Measurements from ENCODE around the gene ZNF609.

Gene ZNF609

DNA sequence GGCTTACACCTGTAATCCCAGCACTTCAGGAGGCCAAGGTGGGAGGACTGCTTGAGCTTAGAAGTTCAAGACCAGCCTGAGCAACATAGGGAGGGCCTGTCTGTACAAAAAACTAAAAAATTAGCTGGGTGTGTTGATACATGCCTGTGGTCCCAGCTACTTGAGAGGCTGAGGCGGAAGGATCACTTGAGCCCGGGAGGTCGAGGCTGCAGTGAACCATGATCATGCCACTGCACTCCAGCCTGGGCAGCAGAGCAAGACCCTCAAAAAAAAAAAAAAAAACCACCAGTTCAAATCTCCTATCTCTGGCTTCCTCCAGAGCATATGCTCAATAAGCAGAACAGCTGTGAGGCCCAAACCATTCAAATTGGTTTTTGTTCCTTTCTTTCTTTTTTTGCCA is 53.4 kb downstream of the ZNF609 start:
- Histone ChIP-seq H3K27ac (ENCODE audit: low read depth, low read length) (no peak overlapping the region), H3K4me1 (ENCODE audit: insufficient read depth, low read length) (peaks cover 9% of the 10 kb centered on the region), H3K9ac (ENCODE audit: low read length) (no peak overlapping the region), H3K36me3 (ENCODE audit: insufficient read depth, low read length) (no peaks in the 10 kb centered on the region), H3K27me3 (ENCODE audit: control insufficient read depth in 1 of 2, insufficient read depth in 2 of 2, low read length in 2 of 2) (no peaks in the 10 kb centered on the region), H3K9me3 (ENCODE audit: low read length) (no peaks in the 10 kb centered on the region), H3K4me3 (ENCODE audit: low read depth in 1 of 2, low read length in 2 of 2) (no peak overlapping the region)

- no peaks in the 10 kb centered on the region for H3K27me3 ChIP-seq (ENCODE audit: control insufficient read depth in 1 of 2, insufficient read depth in 2 of 2, low read length in 2 of 2)
- no peak overlapping the region for H3K27ac ChIP-seq (ENCODE audit: low read depth, low read length)
- H3K4me1 ChIP-seq (ENCODE audit: insufficient read depth, low read length), result no peaks in the 10 kb centered on the region
- H3K9ac ChIP-seq (ENCODE audit: low read length), result no peak overlapping the region
- no peaks in the 10 kb centered on the region for H3K9me3 ChIP-seq (ENCODE audit: low read length)
- H3K36me3 ChIP-seq (ENCODE audit: insufficient read depth, low read length), result no peaks in the 10 kb centered on the region
- H3K4me3 ChIP-seq (ENCODE audit: low read depth in 1 of 2, low read length in 2 of 2), result no peak overlapping the region
Observed at GRCh38 chr15:64515196-64515595, 54.8 kb downstream of the ZNF609 start.

GRCh38 chr15:64515825-64516224 is 55.4 kb downstream of the ZNF609 start:
- H3K27ac ChIP-seq (ENCODE audit: low read depth, low read length), result no peak overlapping the region
- no peak overlapping the region for H3K9ac ChIP-seq (ENCODE audit: low read length)
- H3K9me3 ChIP-seq (ENCODE audit: low read length), result no peaks in the 10 kb centered on the region
- no peaks in the 10 kb centered on the region for H3K36me3 ChIP-seq (ENCODE audit: insufficient read depth, low read length)
- peaks cover 2% of the 10 kb centered on the region for H3K4me1 ChIP-seq (ENCODE audit: insufficient read depth, low read length)
- H3K4me3 ChIP-seq (ENCODE audit: low read depth in 1 of 2, low read length in 2 of 2), result no peak overlapping the region
- no peaks in the 10 kb centered on the region for H3K27me3 ChIP-seq (ENCODE audit: control insufficient read depth in 1 of 2, insufficient read depth in 2 of 2, low read length in 2 of 2)

DNA sequence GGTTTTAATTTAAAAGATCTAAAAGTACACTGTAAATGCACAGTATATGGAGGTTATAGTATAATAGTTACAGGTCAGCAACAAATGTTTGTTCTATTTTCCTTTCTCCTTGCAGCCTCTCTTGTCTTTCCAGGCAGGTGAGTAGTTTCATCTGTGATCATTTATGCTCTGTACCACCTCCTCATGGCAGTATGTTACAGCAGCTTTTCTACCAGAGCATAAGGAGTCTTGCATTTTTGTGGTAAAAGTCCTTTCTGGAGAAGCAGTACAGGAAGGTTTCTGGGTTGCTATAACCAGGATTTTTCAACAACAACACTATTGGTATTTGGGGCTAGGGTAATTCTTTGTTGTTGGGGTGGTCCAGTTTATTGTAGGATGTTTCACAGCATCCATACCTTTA is 59.5 kb downstream of the ZNF609 start:
- Histone ChIP-seq H3K9ac (ENCODE audit: low read length) (no peak overlapping the region), H3K4me1 (ENCODE audit: insufficient read depth, low read length) (peaks cover 23% of the 10 kb centered on the region), H3K27ac (ENCODE audit: low read depth, low read length) (no peak overlapping the region)

GRCh38 chr15:64521201-64521600 is 60.8 kb downstream of the ZNF609 start:
- no peak overlapping the region for H3K27ac ChIP-seq (ENCODE audit: low read depth, low read length)
- no peak overlapping the region for H3K9ac ChIP-seq (ENCODE audit: low read length)
- no peaks in the 10 kb centered on the region for H3K9me3 ChIP-seq (ENCODE audit: low read length)
- H3K27me3 ChIP-seq (ENCODE audit: control insufficient read depth in 1 of 2, insufficient read depth in 2 of 2, low read length in 2 of 2), result no peaks in the 10 kb centered on the region
- H3K36me3 ChIP-seq (ENCODE audit: insufficient read depth, low read length), result no peaks in the 10 kb centered on the region
- H3K4me3 ChIP-seq (ENCODE audit: low read depth in 1 of 2, low read length in 2 of 2), result peak overlapping the region in 1 of 2 donors; percentile 16
- peaks cover 23% of the 10 kb centered on the region for H3K4me1 ChIP-seq (ENCODE audit: insufficient read depth, low read length)

More for the DNA sequence above, 59.5 kb downstream of the ZNF609 start:
- no peaks in the 10 kb centered on the region for H3K27me3 ChIP-seq (ENCODE audit: control insufficient read depth in 1 of 2, insufficient read depth in 2 of 2, low read length in 2 of 2)
- H3K4me3 ChIP-seq (ENCODE audit: low read depth in 1 of 2, low read length in 2 of 2), result no peak overlapping the region
- H3K36me3 ChIP-seq (ENCODE audit: insufficient read depth, low read length), result no peaks in the 10 kb centered on the region
- no peaks in the 10 kb centered on the region for H3K9me3 ChIP-seq (ENCODE audit: low read length)

GRCh38 chr15:64521726-64522164 is 61.4 kb downstream of the ZNF609 start:
- no peaks in the 10 kb centered on the region for H3K27me3 ChIP-seq (ENCODE audit: control insufficient read depth in 1 of 2, insufficient read depth in 2 of 2, low read length in 2 of 2)
- peaks cover 23% of the 10 kb centered on the region for H3K4me1 ChIP-seq (ENCODE audit: insufficient read depth, low read length)
- no peak overlapping the region for H3K4me3 ChIP-seq (ENCODE audit: low read depth in 1 of 2, low read length in 2 of 2)
- no peak overlapping the region for H3K27ac ChIP-seq (ENCODE audit: low read depth, low read length)
- H3K9ac ChIP-seq (ENCODE audit: low read length), result no peak overlapping the region
- H3K9me3 ChIP-seq (ENCODE audit: low read length), result no peaks in the 10 kb centered on the region
- no peaks in the 10 kb centered on the region for H3K36me3 ChIP-seq (ENCODE audit: insufficient read depth, low read length)

DNA sequence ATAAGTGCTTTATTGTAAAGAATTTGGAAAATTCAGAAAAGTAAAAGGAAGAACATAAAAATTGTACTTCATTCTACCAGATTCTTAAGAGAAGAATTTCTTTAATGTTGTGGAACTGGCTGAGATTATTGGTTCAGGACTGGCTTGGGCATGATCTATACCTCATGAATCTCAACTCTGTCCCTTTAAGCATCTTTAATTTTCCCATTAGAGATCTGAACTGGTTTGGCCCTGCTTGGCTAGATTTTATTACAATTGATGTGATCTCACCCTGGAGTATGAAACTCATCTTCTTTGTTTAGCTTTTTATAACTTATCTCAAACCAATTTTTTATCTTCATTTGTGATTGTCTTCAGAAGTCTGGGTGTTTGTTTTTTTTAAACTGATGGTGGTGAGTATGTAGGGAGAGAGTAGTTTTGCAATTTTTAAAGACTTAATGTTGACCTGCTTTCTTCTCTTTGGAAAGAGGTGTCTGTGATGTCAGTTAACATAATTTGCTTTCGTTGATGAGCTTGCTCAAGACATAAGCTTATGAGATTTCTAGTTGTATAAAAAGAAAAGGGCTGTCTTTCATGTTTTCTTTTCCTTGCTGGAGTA is 61.9 kb downstream of the ZNF609 start:
- H3K4me3 ChIP-seq (ENCODE audit: low read depth in 1 of 2, low read length in 2 of 2), result no peak overlapping the region
- no peak overlapping the region for H3K27ac ChIP-seq (ENCODE audit: low read depth, low read length)
- H3K36me3 ChIP-seq (ENCODE audit: insufficient read depth, low read length), result no peaks in the 10 kb centered on the region
- H3K27me3 ChIP-seq (ENCODE audit: control insufficient read depth in 1 of 2, insufficient read depth in 2 of 2, low read length in 2 of 2), result no peaks in the 10 kb centered on the region
- no peak overlapping the region for H3K9ac ChIP-seq (ENCODE audit: low read length)
- peaks cover 27% of the 10 kb centered on the region for H3K4me1 ChIP-seq (ENCODE audit: insufficient read depth, low read length)
- no peaks in the 10 kb centered on the region for H3K9me3 ChIP-seq (ENCODE audit: low read length)

- Histone ChIP-seq H3K36me3 (ENCODE audit: insufficient read depth, low read length) (no peaks in the 10 kb centered on the region), H3K27ac (ENCODE audit: low read depth, low read length) (no peak overlapping the region), H3K9ac (ENCODE audit: low read length) (no peak overlapping the region), H3K4me3 (ENCODE audit: low read depth in 1 of 2, low read length in 2 of 2) (no peak overlapping the region), H3K9me3 (ENCODE audit: low read length) (no peaks in the 10 kb centered on the region), H3K4me1 (ENCODE audit: insufficient read depth, low read length) (peaks cover 30% of the 10 kb centered on the region), H3K27me3 (ENCODE audit: control insufficient read depth in 1 of 2, insufficient read depth in 2 of 2, low read length in 2 of 2) (no peaks in the 10 kb centered on the region)
Observed at GRCh38 chr15:64523240-64523639, 62.9 kb downstream of the ZNF609 start.

- Histone ChIP-seq H3K4me1 (ENCODE audit: insufficient read depth, low read length) (peaks cover 30% of the 10 kb centered on the region), H3K27ac (ENCODE audit: low read depth, low read length) (no peak overlapping the region)
Observed at GRCh38 chr15:64524778-64525177, 64.4 kb downstream of the ZNF609 start.

GRCh38 chr15:64525828-64526530 is 65.6 kb downstream of the ZNF609 start:
- Histone ChIP-seq H3K9ac (ENCODE audit: low read length) (no peak overlapping the region), H3K4me3 (ENCODE audit: low read depth in 1 of 2, low read length in 2 of 2) (no peak overlapping the region), H3K27ac (ENCODE audit: low read depth, low read length) (no peak overlapping the region), H3K9me3 (ENCODE audit: low read length) (no peaks in the 10 kb centered on the region), H3K4me1 (ENCODE audit: insufficient read depth, low read length) (peaks cover 26% of the 10 kb centered on the region), H3K36me3 (ENCODE audit: insufficient read depth, low read length) (no peaks in the 10 kb centered on the region), H3K27me3 (ENCODE audit: control insufficient read depth in 1 of 2, insufficient read depth in 2 of 2, low read length in 2 of 2) (no peaks in the 10 kb centered on the region)

More at GRCh38 chr15:64524778-64525177, 64.4 kb downstream of the ZNF609 start:
- Histone ChIP-seq H3K27me3 (ENCODE audit: control insufficient read depth in 1 of 2, insufficient read depth in 2 of 2, low read length in 2 of 2) (no peaks in the 10 kb centered on the region), H3K9ac (ENCODE audit: low read length) (no peak overlapping the region), H3K36me3 (ENCODE audit: insufficient read depth, low read length) (no peaks in the 10 kb centered on the region), H3K4me3 (ENCODE audit: low read depth in 1 of 2, low read length in 2 of 2) (no peak overlapping the region), H3K9me3 (ENCODE audit: low read length) (no peaks in the 10 kb centered on the region)

GRCh38 chr15:64527263-64527984 is 67.0 kb downstream of the ZNF609 start:
- Histone ChIP-seq H3K4me3 (ENCODE audit: low read depth in 1 of 2, low read length in 2 of 2) (no peak overlapping the region), H3K27ac (ENCODE audit: low read depth, low read length) (no peak overlapping the region), H3K9ac (ENCODE audit: low read length) (no peak overlapping the region), H3K36me3 (ENCODE audit: insufficient read depth, low read length) (no peaks in the 10 kb centered on the region), H3K4me1 (ENCODE audit: insufficient read depth, low read length) (peaks cover 18% of the 10 kb centered on the region), H3K9me3 (ENCODE audit: low read length) (no peaks in the 10 kb centered on the region), H3K27me3 (ENCODE audit: control insufficient read depth in 1 of 2, insufficient read depth in 2 of 2, low read length in 2 of 2) (no peaks in the 10 kb centered on the region)

Data from muscle layer of colon (tissue), 2 donors.